WTC11 (cell line): ENCODE results near the gene R3HCC1L. TPM values are rescaled to one million over a fixed set of nuclear protein-coding genes. Genes with fewer than 3 reads are reported as not detected.

Experiments
- ATAC-seq: fragments of 200-7000 bp; cut with Tn5 transposase; 2 replicates; pipeline ENCODE4 v1.10.0; 2021; ENCODE audit warnings: mild to moderate bottlenecking, moderate library complexity
- CTCF ChIA-PET: fragments of 300-600 bp; sonication (Branson Sonifier 250); formaldehyde crosslinking; loops from one replicate; lab custom pipeline; 2021; ENCODE audit warnings: antibody characterized with exemption; lab: Charles Lee
- POLR2A ChIA-PET: fragments of 350-600 bp; sonication (Branson Sonifier 250); formaldehyde crosslinking; loops from one replicate; lab custom pipeline; 2021; ENCODE audit warnings: antibody characterized with exemption; lab: Charles Lee
- DNase-seq: peaks from one replicate; pipeline ENCODE4 v3.0.0; 2021; ENCODE audit warnings: low spot score
- H3K27ac Mint-ChIP-seq: 2 replicates; pipeline ENCODE4 v1.8.0; 2021; ENCODE audit warnings: mixed read lengths
- H3K27me3 Mint-ChIP-seq: 2 replicates; pipeline ENCODE4 v1.8.0; 2021; ENCODE audit warnings: low read depth, mild to moderate bottlenecking, moderate library complexity, mixed read lengths
- H3K36me3 Mint-ChIP-seq: 2 replicates; pipeline ENCODE4 v1.8.0; 2021; ENCODE audit warnings: mixed read lengths
- H3K4me1 Mint-ChIP-seq: 2 replicates; pipeline ENCODE4 v1.8.0; 2022; ENCODE audit warnings: mixed read lengths
- H3K4me3 Mint-ChIP-seq: 2 replicates; pipeline ENCODE4 v1.8.0; 2021; ENCODE audit warnings: mild to moderate bottlenecking, moderate library complexity, mixed read lengths
- H3K9me3 Mint-ChIP-seq: 2 replicates; pipeline ENCODE4 v1.8.0; 2021; ENCODE audit warnings: mixed read lengths
- AR ChIP-seq: fragments of 250-450 bp; sonication (Bioruptor Pico); IDR thresholded peaks from 2 replicates; pipeline ENCODE4 v1.9.0; 2021; ENCODE audit warnings: mild to moderate bottlenecking
- ARID4B ChIP-seq: sonication (generic); formaldehyde crosslinking; IDR thresholded peaks from 2 replicates; pipeline ENCODE4 v1.8.0; 2023; ENCODE audit warnings: missing genetic modification reagents, mild to moderate bottlenecking, borderline replicate concordance
- CBFB ChIP-seq: sonication (generic); formaldehyde crosslinking; IDR thresholded peaks from 2 replicates; pipeline ENCODE4 v1.8.1; 2022; ENCODE audit warnings: mild to moderate bottlenecking, low read depth, missing genetic modification reagents
- E2F1 ChIP-seq: sonication (generic); formaldehyde crosslinking; IDR thresholded peaks from 2 replicates; pipeline ENCODE4 v1.8.0; 2022; ENCODE audit warnings: mild to moderate bottlenecking, missing genetic modification reagents
- E2F4 ChIP-seq: sonication (generic); formaldehyde crosslinking; IDR thresholded peaks from 2 replicates; pipeline ENCODE4 v1.8.1; 2022; ENCODE audit warnings: low read depth, mild to moderate bottlenecking, moderate library complexity, missing genetic modification reagents, borderline replicate concordance
- ELF4 ChIP-seq: sonication (generic); formaldehyde crosslinking; IDR thresholded peaks from 2 replicates; pipeline ENCODE4 v1.8.1; 2022; ENCODE audit warnings: low read depth, mild to moderate bottlenecking, moderate library complexity, missing genetic modification reagents
- ESRRA ChIP-seq: sonication (generic); formaldehyde crosslinking; IDR thresholded peaks from 2 replicates; pipeline ENCODE4 v1.8.1; 2022; ENCODE audit warnings: mild to moderate bottlenecking, missing genetic modification reagents, borderline replicate concordance
- GABPB1 ChIP-seq: sonication (generic); formaldehyde crosslinking; IDR thresholded peaks from 2 replicates; pipeline ENCODE4 v1.8.1; 2023; ENCODE audit warnings: mild to moderate bottlenecking, missing genetic modification reagents
- GRHL2 ChIP-seq: fragments of 250-450 bp; sonication (Bioruptor Pico); IDR thresholded peaks from 2 replicates; pipeline ENCODE4 v1.8.0; 2022; ENCODE audit warnings: mild to moderate bottlenecking, moderate library complexity; ENCODE audit not compliant: insufficient replicate concordance, severe bottlenecking
- GTF2I ChIP-seq: fragments of 250-450 bp; sonication (Bioruptor Pico); conservative IDR thresholded peaks from 2 replicates; pipeline ENCODE4 v1.4.0; 2021; ENCODE audit warnings: mild to moderate bottlenecking
- IRF1 ChIP-seq: sonication (generic); formaldehyde crosslinking; IDR thresholded peaks from 2 replicates; pipeline ENCODE4 v1.8.0; 2023; ENCODE audit warnings: missing genetic modification reagents
- MAX ChIP-seq: sonication (generic); formaldehyde crosslinking; IDR thresholded peaks from 2 replicates; pipeline ENCODE4 v1.8.0; 2022; ENCODE audit warnings: mild to moderate bottlenecking, missing genetic modification reagents
- MXD4 ChIP-seq: fragments of 250-450 bp; sonication (Bioruptor Pico); IDR thresholded peaks from 2 replicates; pipeline ENCODE4 v1.8.0; 2021; ENCODE audit warnings: mild to moderate bottlenecking, moderate library complexity, borderline replicate concordance
- NFYB ChIP-seq: sonication (generic); formaldehyde crosslinking; conservative IDR thresholded peaks from 2 replicates; pipeline ENCODE4 v1.8.0; 2022; ENCODE audit warnings: low read depth, missing genetic modification reagents
- PREB ChIP-seq: sonication (generic); formaldehyde crosslinking; IDR thresholded peaks from 2 replicates; pipeline ENCODE4 v1.8.1; 2022; ENCODE audit warnings: mild to moderate bottlenecking, missing genetic modification reagents, moderate library complexity, borderline replicate concordance
- SP1 ChIP-seq: sonication (generic); formaldehyde crosslinking; conservative IDR thresholded peaks from 2 replicates; pipeline ENCODE4 v1.8.1; 2022; ENCODE audit warnings: missing genetic modification reagents
- USF1 ChIP-seq: sonication (generic); formaldehyde crosslinking; IDR thresholded peaks from 2 replicates; pipeline ENCODE4 v1.8.0; 2022; ENCODE audit warnings: mild to moderate bottlenecking, missing genetic modification reagents
- ZNF317 ChIP-seq: sonication (generic); formaldehyde crosslinking; IDR thresholded peaks from 2 replicates; pipeline ENCODE4 v1.8.1; 2023; ENCODE audit warnings: low read depth, mild to moderate bottlenecking, moderate library complexity, missing genetic modification reagents, borderline replicate concordance
- ZNF423 ChIP-seq: fragments of 250-450 bp; sonication (Bioruptor Pico); IDR thresholded peaks from 2 replicates; pipeline ENCODE4 v2.1.2; 2022; ENCODE audit warnings: mild to moderate bottlenecking, moderate library complexity
- total RNA-seq: library from RNA; stranded (reverse); gene quantifications from 3 replicates; pipeline ENCODE4 v1.2.3, GENCODE V29; 2021

Gene R3HCC1L
- total RNA-seq, 1 experiment from 2014 or later = 14.7 TPM

- no peak for TF ChIP-seq USF1 (CRISPR knock-in tag)
- TF ChIP-seq IRF1 (CRISPR knock-in tag) = no peak
- no peak for TF ChIP-seq E2F4 (CRISPR knock-in tag)
- TF ChIP-seq ELF4 (CRISPR knock-in tag) = no peak
- TF ChIP-seq CBFB (CRISPR knock-in tag) = no peak
- TF ChIP-seq NFYB (CRISPR knock-in tag) = no peak
- TF ChIP-seq ZNF423 = no peak
- TF ChIP-seq GRHL2 (CRISPR knock-in tag) = no peak
Observed at GRCh38 chr10:98193037-98193436, 58.6 kb downstream of the R3HCC1L start (continued).

GRCh38 chr10:98194633-98195032, 60.2 kb downstream of the R3HCC1L start:
- Mint-ChIP-seq H3K27ac (no peak overlapping the region), H3K4me1 (peaks cover 6% of the 10 kb centered on the region), H3K27me3 (no peaks in the 10 kb centered on the region), H3K9me3 (peaks cover 17% of the 10 kb centered on the region), H3K36me3 (peaks cover 28% of the 10 kb centered on the region), H3K4me3 (no peak overlapping the region)
- ATAC-seq (no peak), DNase-seq (no peak)
- POLR2A ChIA-PET = no interaction called here
- CTCF ChIA-PET = no interaction called here
- TF ChIP-seq ZNF423 = no peak
- no peak for TF ChIP-seq GTF2I (CRISPR knock-in tag)
- TF ChIP-seq MAX (CRISPR knock-in tag) = no peak
- TF ChIP-seq AR = no peak
- TF ChIP-seq PREB (CRISPR knock-in tag) = no peak
- TF ChIP-seq SP1 (CRISPR knock-in tag) = no peak
- no peak for TF ChIP-seq ZNF317 (CRISPR knock-in tag)
- TF ChIP-seq USF1 (CRISPR knock-in tag) = no peak
- TF ChIP-seq E2F1 = no peak
- no peak for TF ChIP-seq GABPB1 (CRISPR knock-in tag)
- no peak for TF ChIP-seq ESRRA (CRISPR knock-in tag)
- TF ChIP-seq ARID4B (CRISPR knock-in tag) = no peak
- TF ChIP-seq MXD4 (CRISPR knock-in tag) = no peak
- no peak for TF ChIP-seq IRF1 (CRISPR knock-in tag)
